DND-41 (cell line): ENCODE data around the gene RBMS1.

Experiments used
- ATAC-seq: fragments of 200-7000 bp; cut with Tn5 transposase; 3 replicates; pipeline ENCODE4 v1.9.1; 2021; ENCODE audit warnings: low read depth; ENCODE audit not compliant: insufficient read depth
- DNase-seq: peaks from one replicate; pipeline ENCODE4 v3.0.0-alpha.2; 2020
- H2AFZ ChIP-seq: 2 replicates; pipeline ENCODE4 v1.6.0; 2012; ENCODE audit warnings: low read depth, low read length
- H3K27ac ChIP-seq: 2 replicates; pipeline ENCODE4 v1.5.1; 2012; ENCODE audit warnings: low read length, inconsistent platforms
- H3K27me3 ChIP-seq: fragments of 200-600 bp; sonication (generic); 2 replicates; pipeline ENCODE4 v1.6.0; 2012; ENCODE audit warnings: low read length, mild to moderate bottlenecking, inconsistent platforms; ENCODE audit not compliant: insufficient read depth, poor library complexity
- H3K36me3 ChIP-seq: 2 replicates; pipeline ENCODE4 v1.5.1; 2012; ENCODE audit warnings: low read length, inconsistent platforms; ENCODE audit not compliant: insufficient read depth
- H3K4me1 ChIP-seq: 2 replicates; pipeline ENCODE4 v1.5.1; 2012; ENCODE audit warnings: mild to moderate bottlenecking, low read length; ENCODE audit not compliant: insufficient read depth
- H3K4me2 ChIP-seq: 2 replicates; pipeline ENCODE4 v1.6.0; 2012; ENCODE audit warnings: mild to moderate bottlenecking, moderate library complexity, low read length, inconsistent platforms; ENCODE audit not compliant: insufficient read depth
- H3K4me3 ChIP-seq, 2 experiments: fragments of 200-600 bp in 1 of 2; shearing (Covaris generic) in 1 of 2; 2 replicates each; pipeline ENCODE4 v1.5.1; 2012 to 2016; ENCODE audit warnings: inconsistent platforms in 2 of 2, low read length in 2 of 2, mild to moderate bottlenecking in 2 of 2, low read depth in 1 of 2, moderate library complexity in 1 of 2
- H3K79me2 ChIP-seq: 2 replicates; pipeline ENCODE4 v1.6.0; 2012; ENCODE audit warnings: low read length, inconsistent platforms; ENCODE audit not compliant: insufficient read depth
- H3K9ac ChIP-seq: 2 replicates; pipeline ENCODE4 v1.6.0; 2012; ENCODE audit warnings: low read depth, mild to moderate bottlenecking, inconsistent platforms, low read length, moderate library complexity
- H3K9me3 ChIP-seq: 2 replicates; pipeline ENCODE4 v1.5.1; 2012; ENCODE audit warnings: low read length, moderate library complexity, mild to moderate bottlenecking, inconsistent platforms; ENCODE audit not compliant: insufficient read depth, severe bottlenecking
- H4K20me1 ChIP-seq: 2 replicates; pipeline ENCODE4 v1.6.0; 2012; ENCODE audit warnings: low read length; ENCODE audit not compliant: insufficient read depth
- EZH2 ChIP-seq: IDR thresholded peaks from 3 replicates; pipeline ENCODE4 v1.6.1; 2012; ENCODE audit warnings: borderline replicate concordance, low read depth, mild to moderate bottlenecking, moderate library complexity, low read length, inconsistent platforms; ENCODE audit not compliant: severe bottlenecking
- TF ChIP-seq, protein P1 (sequence below): IDR thresholded peaks from 2 replicates; pipeline ENCODE4 v1.5.1; 2012; ENCODE audit warnings: borderline replicate concordance, low read length, moderate library complexity, mild to moderate bottlenecking; ENCODE audit not compliant: poor library complexity, severe bottlenecking; ENCODE audit errors: extremely low read depth

Gene RBMS1

DNA sequence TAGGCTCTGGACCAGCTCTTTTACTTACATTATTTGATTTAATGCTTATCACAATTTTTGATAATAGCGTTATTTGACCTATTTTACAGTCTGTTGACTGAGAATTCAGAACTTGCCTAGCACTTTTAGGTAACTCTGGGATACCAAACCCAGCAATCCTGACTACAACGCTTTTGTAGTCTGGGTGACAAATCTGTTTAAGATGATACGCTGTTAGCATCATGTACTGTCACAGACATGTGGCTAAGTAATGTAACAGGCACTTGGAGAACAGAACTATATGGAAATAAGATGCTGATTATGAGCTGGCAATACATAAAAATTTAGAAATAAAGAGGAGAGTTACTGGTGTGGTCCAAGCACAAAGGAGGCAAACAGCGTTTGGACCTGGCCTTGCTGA is 130.6 kb downstream of the RBMS1 start:
- Histone ChIP-seq H3K27me3 (no peaks in the 10 kb centered on the region), H3K4me2 (no peak overlapping the region), H2AFZ (no peak overlapping the region), H3K27ac (no peak overlapping the region), H4K20me1 (peaks cover 4% of the 10 kb centered on the region; the same call in 1 of the 2 replicates), H3K4me1 (peaks cover 4% of the 10 kb centered on the region), H3K79me2 (peaks cover 5% of the 10 kb centered on the region; the same call in 1 of the 2 replicates), H3K9ac (no peak overlapping the region), H3K9me3 (no peaks in the 10 kb centered on the region), H3K36me3 (peaks cover 26% of the 10 kb centered on the region), H3K4me3 (no peak overlapping the region)
- no peak for ATAC-seq
- TF ChIP-seq, protein P1, sequence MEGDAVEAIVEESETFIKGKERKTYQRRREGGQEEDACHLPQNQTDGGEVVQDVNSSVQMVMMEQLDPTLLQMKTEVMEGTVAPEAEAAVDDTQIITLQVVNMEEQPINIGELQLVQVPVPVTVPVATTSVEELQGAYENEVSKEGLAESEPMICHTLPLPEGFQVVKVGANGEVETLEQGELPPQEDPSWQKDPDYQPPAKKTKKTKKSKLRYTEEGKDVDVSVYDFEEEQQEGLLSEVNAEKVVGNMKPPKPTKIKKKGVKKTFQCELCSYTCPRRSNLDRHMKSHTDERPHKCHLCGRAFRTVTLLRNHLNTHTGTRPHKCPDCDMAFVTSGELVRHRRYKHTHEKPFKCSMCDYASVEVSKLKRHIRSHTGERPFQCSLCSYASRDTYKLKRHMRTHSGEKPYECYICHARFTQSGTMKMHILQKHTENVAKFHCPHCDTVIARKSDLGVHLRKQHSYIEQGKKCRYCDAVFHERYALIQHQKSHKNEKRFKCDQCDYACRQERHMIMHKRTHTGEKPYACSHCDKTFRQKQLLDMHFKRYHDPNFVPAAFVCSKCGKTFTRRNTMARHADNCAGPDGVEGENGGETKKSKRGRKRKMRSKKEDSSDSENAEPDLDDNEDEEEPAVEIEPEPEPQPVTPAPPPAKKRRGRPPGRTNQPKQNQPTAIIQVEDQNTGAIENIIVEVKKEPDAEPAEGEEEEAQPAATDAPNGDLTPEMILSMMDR, result no peak
- no peak for TF ChIP-seq EZH2
- no peak for DNase-seq

DNA sequence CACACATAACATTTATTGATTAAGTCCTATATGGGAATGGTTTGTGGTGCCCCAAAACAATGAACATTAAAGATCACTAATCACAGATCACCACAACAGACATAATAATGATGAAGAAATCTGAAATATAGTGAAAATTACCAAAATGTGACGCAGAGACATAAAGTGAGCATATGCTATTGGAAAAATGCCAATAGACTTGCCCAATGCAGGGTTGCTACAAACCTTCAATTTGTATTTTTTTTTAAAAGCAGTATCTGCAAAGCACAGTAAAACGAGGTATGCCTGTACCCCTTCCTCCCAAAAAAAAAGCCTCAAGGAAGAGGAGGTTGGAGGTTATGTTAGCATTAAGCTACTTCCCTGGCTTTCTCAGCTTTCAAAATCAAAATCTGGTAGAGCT is 131.1 kb downstream of the RBMS1 start:
- TF ChIP-seq EZH2, result no peak
- TF ChIP-seq, protein P1, result no peak
- no peak overlapping the region for H3K4me3 ChIP-seq
- ATAC-seq, result no peak
- H3K4me1 ChIP-seq, result no peaks in the 10 kb centered on the region
- peaks cover 31% of the 10 kb centered on the region for H3K36me3 ChIP-seq
- H3K4me2 ChIP-seq, result no peak overlapping the region
- H3K27me3 ChIP-seq, result no peaks in the 10 kb centered on the region
- DNase-seq, result no peak
- no peaks in the 10 kb centered on the region for H3K9me3 ChIP-seq
- H3K9ac ChIP-seq, result no peak overlapping the region
- peaks cover 5% of the 10 kb centered on the region; the same call in 1 of the 2 replicates for H3K79me2 ChIP-seq
- H3K27ac ChIP-seq, result no peak overlapping the region
- no peak overlapping the region for H2AFZ ChIP-seq
- H4K20me1 ChIP-seq, result peaks cover 4% of the 10 kb centered on the region; the same call in 1 of the 2 replicates

DNA sequence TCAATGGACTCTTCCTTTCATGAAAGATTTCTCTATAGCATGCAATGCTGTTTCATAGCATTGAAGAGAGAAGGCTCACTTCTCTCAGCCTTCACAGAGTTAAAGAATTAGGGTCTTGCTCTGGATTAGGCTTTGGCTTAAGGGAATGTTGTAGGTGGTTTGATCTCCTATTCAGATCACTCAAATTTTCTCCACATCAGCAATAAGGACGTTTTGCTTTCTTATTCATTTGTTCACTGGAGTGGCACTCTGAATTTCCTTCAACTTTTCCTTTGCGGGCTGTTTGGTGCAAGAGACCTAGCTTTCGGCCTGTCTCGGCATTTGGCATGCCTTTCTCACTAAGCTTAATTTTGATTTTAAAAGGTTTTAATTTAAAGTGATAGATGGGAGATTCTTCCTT is 131.6 kb downstream of the RBMS1 start:
- peaks cover 4% of the 10 kb centered on the region; the same call in 1 of the 2 replicates for H4K20me1 ChIP-seq
- no peak overlapping the region for H3K27ac ChIP-seq
- TF ChIP-seq, protein P1, result no peak
- no peak for TF ChIP-seq EZH2
- H3K79me2 ChIP-seq, result peaks cover 5% of the 10 kb centered on the region; the same call in 1 of the 2 replicates
- no peaks in the 10 kb centered on the region for H3K9me3 ChIP-seq
- no peak overlapping the region for H3K4me2 ChIP-seq
- no peak overlapping the region for H2AFZ ChIP-seq
- DNase-seq, result no peak
- no peaks in the 10 kb centered on the region for H3K27me3 ChIP-seq
- no peak overlapping the region for H3K4me3 ChIP-seq
- H3K9ac ChIP-seq, result no peak overlapping the region
- H3K36me3 ChIP-seq, result peaks cover 31% of the 10 kb centered on the region
- no peak for ATAC-seq
- no peaks in the 10 kb centered on the region for H3K4me1 ChIP-seq
